Liver (tissue), 10 donors: ENCODE results near the gene MPP1. TPM values are rescaled to one million over a fixed set of nuclear protein-coding genes. Genes with fewer than 3 reads are reported as not detected.

ENCODE experiments used
- DNase-seq: peaks from one replicate; pipeline ENCODE4 v3.0.0-alpha.2; 2017; ENCODE audit warnings: low spot score
- H3K27ac ChIP-seq, 2 donors: one replicate each; pipeline ENCODE4 v1.7.0; 2013; ENCODE audit warnings: inconsistent platforms in 2 of 2, low read length in 2 of 2, control low read depth in 1 of 2, low read depth in 1 of 2, mild to moderate bottlenecking in 1 of 2
- H3K27me3 ChIP-seq, 4 donors: one replicate each; pipeline versions ENCODE4 v1.6.1 to v1.7.0; 2013; ENCODE audit warnings: low read length in 3 of 4, inconsistent platforms in 1 of 4, mild to moderate bottlenecking in 1 of 4, moderate library complexity in 1 of 4; ENCODE audit not compliant: control insufficient read depth in 4 of 4, insufficient read depth in 4 of 4
- H3K36me3 ChIP-seq, 4 donors: one replicate each; pipeline versions ENCODE4 v1.6.1 to v1.7.0; 2013; ENCODE audit warnings: low read length in 3 of 4, mild to moderate bottlenecking in 3 of 4, low read depth in 1 of 4, moderate library complexity in 1 of 4; ENCODE audit not compliant: control insufficient read depth in 4 of 4, insufficient read depth in 3 of 4
- H3K4me1 ChIP-seq, 4 donors: one replicate each; pipeline versions ENCODE4 v1.6.1 to v1.7.0; 2013; ENCODE audit warnings: low read length in 3 of 4, mild to moderate bottlenecking in 3 of 4, moderate library complexity in 1 of 4; ENCODE audit not compliant: control insufficient read depth in 4 of 4, insufficient read depth in 4 of 4
- H3K4me3 ChIP-seq, 3 donors: one replicate each; pipeline versions ENCODE4 v1.6.1 to v1.7.0; 2013; ENCODE audit warnings: low read length in 3 of 3, control low read depth in 1 of 3, low read depth in 1 of 3, mild to moderate bottlenecking in 1 of 3
- H3K9ac ChIP-seq, 2 donors: one replicate each; pipeline ENCODE4 v1.7.0; 2013; ENCODE audit warnings: low read length in 2 of 2, mild to moderate bottlenecking in 2 of 2, moderate library complexity in 2 of 2, control low read depth in 1 of 2, low read depth in 1 of 2
- H3K9me3 ChIP-seq, 4 donors: one replicate each; pipeline versions ENCODE4 v1.6.1 to v1.7.0; 2013; ENCODE audit warnings: low read length in 3 of 4; ENCODE audit not compliant: control insufficient read depth in 4 of 4
- EGR1 ChIP-seq, 2 donors: IDR thresholded peaks; 2 replicates each; pipeline ENCODE4 v1.6.1; 2016 to 2018; ENCODE audit warnings: antibody characterized with exemption in 2 of 2, low read depth in 2 of 2
- FOXA1 ChIP-seq: IDR thresholded peaks from 2 replicates; pipeline ENCODE4 v1.6.1; 2016; ENCODE audit warnings: antibody characterized with exemption
- FOXA2 ChIP-seq: IDR thresholded peaks from 2 replicates; pipeline ENCODE4 v1.6.1; 2016; ENCODE audit warnings: antibody characterized with exemption
- HNF4A ChIP-seq, 2 donors: conservative IDR thresholded peaks; 2 replicates each; pipeline ENCODE4 v1.6.1; 2016; ENCODE audit warnings: antibody characterized with exemption in 2 of 2, mild to moderate bottlenecking in 2 of 2
- HNF4G ChIP-seq: IDR thresholded peaks from 2 replicates; pipeline ENCODE4 v1.6.1; 2016; ENCODE audit warnings: antibody characterized with exemption
- JUND ChIP-seq, 2 donors: IDR thresholded peaks; 2 replicates each; pipeline ENCODE4 v1.6.1; 2016; ENCODE audit warnings: antibody characterized with exemption in 2 of 2
- MAX ChIP-seq: IDR thresholded peaks from 2 replicates; pipeline ENCODE4 v1.6.1; 2016; ENCODE audit warnings: antibody characterized with exemption
- NR2F2 ChIP-seq: IDR thresholded peaks from 2 replicates; pipeline ENCODE4 v1.6.1; 2016; ENCODE audit warnings: antibody characterized with exemption
- RAD21 ChIP-seq, 2 donors: IDR thresholded peaks; 2 replicates each; pipeline ENCODE4 v1.6.1; 2016; ENCODE audit warnings: antibody characterized with exemption in 2 of 2, mild to moderate bottlenecking in 2 of 2
- REST ChIP-seq: IDR thresholded peaks from 2 replicates; pipeline ENCODE4 v1.6.1; 2016; ENCODE audit warnings: antibody characterized with exemption, mild to moderate bottlenecking
- TAF1 ChIP-seq: conservative IDR thresholded peaks from 2 replicates; pipeline ENCODE4 v1.6.1; 2016; ENCODE audit warnings: antibody characterized with exemption, mild to moderate bottlenecking
- YY1 ChIP-seq: IDR thresholded peaks from 2 replicates; pipeline ENCODE4 v1.6.1; 2016; ENCODE audit warnings: antibody characterized with exemption, mild to moderate bottlenecking
- ZBTB33 ChIP-seq: IDR thresholded peaks from 2 replicates; pipeline ENCODE4 v1.6.1; 2016; ENCODE audit warnings: antibody characterized with exemption
- WGBS: extraction: QIAGEN DNeasy Blood & Tissue Kit; methylation state at CpG from one replicate; pipeline ENCODE4 v1.1.7; 2013; 5-methylcytosine and 5-hydroxymethylcytosine counted together
- polyA plus RNA-seq, 2 donors: library from polyadenylated mRNA; stranded (reverse) in 1 of 2; unstranded in 1 of 2; fragments of 200-250 nt in 1 of 2; fragments of >200 nt in 1 of 2; fragmentation: Nextera tagmentation in 1 of 2; extraction: Ambion mirVana in 1 of 2; gene quantifications; one replicate each; pipeline versions ENCODE4 v1.2.1 to v1.2.3, GENCODE V29; 2013 to 2015
- small RNA-seq: library from RNA; depleted of rRNA; stranded (forward); fragments of <200 nt; gene quantifications from one replicate; pipeline ENCODE3, GENCODE V24; 2014
- total RNA-seq, 2 donors: library from RNA; depleted of rRNA; stranded (reverse); fragments of >200 nt; gene quantifications; one replicate each; pipeline ENCODE4 v1.2.3, GENCODE V29; 2014
- donor health status: healthy.
- donor health status: healthy.
- donor health status: healthy.
- donor health status: healthy.
- donor health status: healthy.

MPP1 gene
- total and polyA plus RNA-seq, 4 donors: 13.8 to 168 (median 23.4) TPM

- TF ChIP-seq MAX: peak; percentile 29
These were observed 74.9 kb downstream of the MPP1 start (continued) for GRCh38 chrX:154730253-154730891.

- Histone ChIP-seq H3K36me3 (no peaks in the 10 kb centered on the region), H3K4me3 (no peak overlapping the region), H3K9ac (no peak overlapping the region), H3K27me3 (no peaks in the 10 kb centered on the region), H3K27ac (no peak overlapping the region), H3K4me1 (peaks cover 5 to 24% (median 17%) of the 10 kb centered on the region in 4 donors), H3K9me3 (no peaks in the 10 kb centered on the region)
- no peak for DNase-seq
- WGBS: 70% methylated on average over 3 of the region's 3 CpGs
- no peak for TF ChIP-seq MAX
- TF ChIP-seq FOXA1: no peak
- no peak for TF ChIP-seq EGR1 (IDR thresholded peaks at IDR 0.05; ENCODE audit: low read depth in 2 of 2)
- TF ChIP-seq JUND (IDR thresholded peaks at IDR 0.05): no peak
- TF ChIP-seq ZBTB33: no peak
- no peak for TF ChIP-seq NR2F2
- no peak for TF ChIP-seq HNF4A (conservative IDR thresholded peaks at IDR 0.05)
- TF ChIP-seq TAF1: no peak
- TF ChIP-seq FOXA2: no peak
- no peak for TF ChIP-seq RAD21 (IDR thresholded peaks at IDR 0.05)
- no peak for TF ChIP-seq YY1
- TF ChIP-seq HNF4G: no peak
- TF ChIP-seq REST: no peak
These were observed 75.8 kb downstream of the MPP1 start for GRCh38 chrX:154729439-154729838.

Small RNA genes lying within 50 kb of the gene (small RNA-seq; reads per million reads assigned to genes)
- gene SNORA36A: not detected

Other genes starting within 250 kb of the MPP1 start
- not detected for gene CTAG1A, start 220.4 kb downstream of the MPP1 start, total RNA-seq
- gene CTAG1A, start 220.4 kb downstream of the MPP1 start, polyA plus RNA-seq: not detected
- gene CTAG1B, start 186.2 kb downstream of the MPP1 start, total RNA-seq: not detected
- not detected for gene CTAG1B, start 186.2 kb downstream of the MPP1 start, polyA plus RNA-seq
- gene CTAG2, start 151.9 kb downstream of the MPP1 start, total RNA-seq: not detected
- not detected for gene CTAG2, start 151.9 kb downstream of the MPP1 start, polyA plus RNA-seq
- gene GAB3, start 54.4 kb downstream of the MPP1 start, total RNA-seq: 10 to 100 TPM in 1 of 2 donors, 1 to 10 TPM in 1; 2.5 to 10.4 TPM
- gene GAB3, start 54.4 kb downstream of the MPP1 start, polyA plus RNA-seq: under 1 TPM; 0.66 to 0.75 TPM
- gene DKC1, start 42.6 kb downstream of the MPP1 start, total RNA-seq: 10 to 100 TPM; 18.7 to 21.9 TPM
- gene DKC1, start 42.6 kb downstream of the MPP1 start, polyA plus RNA-seq: 10 to 100 TPM; 14.0 to 14.3 TPM
- under 1 TPM in 1 of 2 donors, not detected in 1; 0.50 TPM for gene SMIM9, start 29.2 kb upstream of the MPP1 start, total RNA-seq
- not detected for gene SMIM9, start 29.2 kb upstream of the MPP1 start, polyA plus RNA-seq
- 1 to 10 TPM in 1 of 2 donors, under 1 TPM in 1; 0.42 to 3.9 TPM for gene F8A1, start 80.9 kb upstream of the MPP1 start, total RNA-seq
- gene F8A1, start 80.9 kb upstream of the MPP1 start, polyA plus RNA-seq: 10 to 100 TPM in 1 of 2 donors, 1 to 10 TPM in 1; 5.7 to 25.0 TPM
- gene F8, start 217.2 kb upstream of the MPP1 start, total RNA-seq: 10 to 100 TPM in 1 of 2 donors, 1 to 10 TPM in 1; 8.0 to 22.3 TPM
- gene F8, start 217.2 kb upstream of the MPP1 start, polyA plus RNA-seq: 10 to 100 TPM; 11.1 to 16.5 TPM
- 10 to 100 TPM; 19.4 to 23.3 TPM for gene FUNDC2, start 221.4 kb upstream of the MPP1 start, total RNA-seq
- 10 to 100 TPM; 58.3 to 79.8 TPM for gene FUNDC2, start 221.4 kb upstream of the MPP1 start, polyA plus RNA-seq